Brain microvascular endothelial cell (primary cell): Measurements from ENCODE around the gene DPF3.

Experiments used
- DNase-seq: peaks from one replicate; pipeline ENCODE4 v3.0.0-alpha.2; 2020
- H3K27ac ChIP-seq: fragments of 250-450 bp; sonication (Bioruptor Pico); 2 replicates; pipeline ENCODE4 v1.5.1; 2020; ENCODE audit warnings: mild to moderate bottlenecking, moderate library complexity
- H3K27me3 ChIP-seq: fragments of 250-450 bp; sonication (Bioruptor Pico); replicated peaks from 2 replicates; pipeline ENCODE4 v1.5.1; 2020; ENCODE audit warnings: mild to moderate bottlenecking
- H3K36me3 ChIP-seq: fragments of 250-450 bp; sonication (Bioruptor Pico); replicated peaks from 2 replicates; pipeline ENCODE4 v1.5.1; 2020; ENCODE audit warnings: mild to moderate bottlenecking
- H3K4me3 ChIP-seq: 2 replicates; pipeline ENCODE4 v1.5.1; 2011; ENCODE audit warnings: low read depth, mild to moderate bottlenecking, control low read depth, low read length, moderate library complexity
- CTCF ChIP-seq: IDR thresholded peaks from 2 replicates; pipeline ENCODE4 v1.5.1; 2011; ENCODE audit warnings: low read depth, mild to moderate bottlenecking, moderate library complexity, low read length, control low read depth, inconsistent platforms; ENCODE audit errors: missing control alignments
- in situ Hi-C: cut with HindIII; loops from 2 replicates; pipeline ENCODE4 v1.10.0; 2017; ENCODE audit warnings: low sequenced_read_pairs, low pct_ligation_motif_present

The DPF3 gene

DNA sequence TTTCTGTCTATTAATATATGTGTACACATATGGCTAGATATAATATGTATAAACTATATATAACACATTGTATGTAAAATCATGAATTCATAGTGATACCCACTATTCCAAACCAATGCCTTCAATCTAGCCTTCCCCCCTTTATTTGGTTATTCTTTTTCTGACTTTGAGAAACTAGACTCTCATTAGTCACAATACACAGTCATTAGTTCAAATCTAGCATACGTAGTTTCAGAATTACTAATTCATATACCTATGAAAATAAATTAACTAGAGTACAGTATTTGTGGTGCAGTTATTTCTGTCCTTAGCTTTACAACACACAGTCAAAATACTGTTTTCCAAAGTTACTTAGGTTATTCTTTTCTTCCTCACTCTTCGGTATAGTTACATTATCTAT, 268.2 kb downstream of the DPF3 start:
- Histone ChIP-seq H3K27ac (no peak overlapping the region), H3K27me3 (no peaks in the 10 kb centered on the region), H3K4me3 (no peak overlapping the region), H3K36me3 (no peaks in the 10 kb centered on the region)
- in situ Hi-C loops, result no loop called here
- no peak for TF ChIP-seq CTCF
- DNase-seq, result no peak

GRCh38 chr14:72621387-72622065, 272.4 kb downstream of the DPF3 start:
- no peak for TF ChIP-seq CTCF
- no peak for DNase-seq
- Histone ChIP-seq H3K27me3 (no peaks in the 10 kb centered on the region), H3K36me3 (no peaks in the 10 kb centered on the region), H3K27ac (no peak overlapping the region), H3K4me3 (no peak overlapping the region)
- in situ Hi-C loops, result no loop called here

GRCh38 chr14:72619881-72620280, 274.0 kb downstream of the DPF3 start:
- Histone ChIP-seq H3K36me3 (no peaks in the 10 kb centered on the region), H3K4me3 (no peak overlapping the region), H3K27me3 (no peaks in the 10 kb centered on the region), H3K27ac (no peak overlapping the region)
- in situ Hi-C loops, result no loop called here
- no peak for TF ChIP-seq CTCF
- DNase-seq, result no peak

DNA sequence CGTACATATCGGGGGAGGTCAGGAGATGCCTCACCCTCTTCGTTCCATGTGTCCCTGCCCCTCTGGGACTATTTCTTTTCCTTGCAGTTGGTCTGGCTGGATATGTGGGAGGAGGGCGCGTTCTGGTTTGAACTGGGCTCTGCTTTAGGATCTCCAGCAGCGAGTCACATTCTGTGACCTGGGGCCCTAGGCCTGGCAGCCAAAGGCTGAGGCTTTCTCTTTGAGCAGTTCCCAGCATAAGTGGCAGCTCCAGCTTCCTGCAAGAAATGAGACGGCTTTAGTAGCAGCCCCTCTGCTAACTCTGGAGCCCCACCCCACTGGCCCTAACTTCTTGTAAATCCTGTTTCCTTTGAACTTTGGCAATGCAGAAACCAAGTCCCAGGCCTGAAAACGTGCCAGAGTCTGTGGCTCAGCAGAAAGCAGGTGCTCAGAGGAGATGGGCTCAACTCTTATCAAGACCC, 274.8 kb downstream of the DPF3 start:
- in situ Hi-C loops, result no loop called here
- Histone ChIP-seq H3K27ac (no peak overlapping the region), H3K36me3 (no peaks in the 10 kb centered on the region), H3K27me3 (no peaks in the 10 kb centered on the region), H3K4me3 (no peak overlapping the region)
- no peak for DNase-seq
- TF ChIP-seq CTCF, result no peak

GRCh38 chr14:72618424-72618823, 275.5 kb downstream of the DPF3 start:
- TF ChIP-seq CTCF, result no peak
- Histone ChIP-seq H3K36me3 (no peaks in the 10 kb centered on the region), H3K4me3 (no peak overlapping the region), H3K27ac (no peak overlapping the region), H3K27me3 (no peaks in the 10 kb centered on the region)
- DNase-seq, result no peak
- in situ Hi-C loops, result no loop called here
